Endothelial cell of umbilical vein (primary cell): ENCODE measurements around the gene SLC9A9. TPM values are rescaled to one million over a fixed set of nuclear protein-coding genes. Genes with fewer than 3 reads are reported as not detected.

ENCODE experiments used
- BruUV-seq: library from RNA; stranded (reverse); fragments of 400-500 nt; replicated peaks from 2 replicates; lab custom pipeline; 2021; lab: Mats Ljungman, UMichigan
- CTCF ChIA-PET: fragments of 300-600, 350-600 bp; sonication (Branson Sonifier 250); formaldehyde crosslinking; loops from one replicate; lab custom pipeline; 2021; ENCODE audit warnings: antibody characterized with exemption, inconsistent platforms; lab: Charles Lee
- POLR2A ChIA-PET: fragments of 300-600, 350-600 bp; sonication (Branson Sonifier 250); formaldehyde crosslinking; loops from one replicate; lab custom pipeline; 2021; ENCODE audit warnings: antibody characterized with exemption, inconsistent platforms; lab: Charles Lee
- DNase-seq: peaks from one replicate; pipeline ENCODE4 v3.0.0-alpha.2; 2011; ENCODE audit warnings: low read depth, low spot score
- FAIRE-seq: peaks from 2 replicates; lab custom pipeline; 2011; peaks lifted over from hg19 to GRCh38; lab: Jason Lieb, UNC
- H2AFZ ChIP-seq: 2 replicates; pipeline ENCODE4 v1.6.0; 2012; ENCODE audit warnings: low read depth, low read length, control low read depth, inconsistent platforms
- H3K27ac ChIP-seq: 2 replicates; pipeline ENCODE4 v1.5.1; 2011; ENCODE audit warnings: low read depth, mild to moderate bottlenecking, control low read depth, low read length, moderate library complexity; ENCODE audit not compliant: insufficient read depth
- H3K27me3 ChIP-seq, 2 experiments: 2 replicates each; pipeline versions ENCODE4 v1.6.0 to v1.6.1; 2011; ENCODE audit warnings: low read length in 2 of 2, mixed read lengths in 1 of 2; ENCODE audit not compliant: control insufficient read depth in 2 of 2, insufficient read depth in 2 of 2
- H3K36me3 ChIP-seq, 2 experiments: 2 replicates in 1 of 2; 3 replicates in 1 of 2; pipeline ENCODE4 v1.5.1; 2011; ENCODE audit warnings: low read length in 2 of 2, mild to moderate bottlenecking in 1 of 2, moderate library complexity in 1 of 2; ENCODE audit not compliant: control insufficient read depth in 2 of 2, insufficient read depth in 2 of 2; ENCODE audit errors: extremely low read depth in 1 of 2
- H3K4me1 ChIP-seq: 3 replicates; pipeline ENCODE4 v1.5.1; 2011; ENCODE audit warnings: mild to moderate bottlenecking, low read length; ENCODE audit not compliant: control insufficient read depth, insufficient read depth; ENCODE audit errors: extremely low read depth
- H3K4me2 ChIP-seq: 2 replicates; pipeline ENCODE4 v1.6.1; 2011; ENCODE audit warnings: low read length, control low read depth, mixed read lengths; ENCODE audit not compliant: insufficient read depth
- H3K4me3 ChIP-seq, 3 experiments: fragments of 200-600 bp in 1 of 3; sonication (generic), shearing (Covaris generic) in 1 of 3; replicated peaks in 1 of 3; 2 replicates each; pipeline ENCODE4 v1.5.1; 2011 to 2016; ENCODE audit warnings: control low read depth in 3 of 3, low read length in 3 of 3, mild to moderate bottlenecking in 2 of 3, inconsistent platforms in 1 of 3, low read depth in 1 of 3, moderate library complexity in 1 of 3; ENCODE audit not compliant: insufficient read depth in 1 of 3
- H3K79me2 ChIP-seq: 2 replicates; pipeline ENCODE4 v1.6.0; 2012; ENCODE audit warnings: low read length, inconsistent platforms; ENCODE audit not compliant: control insufficient read depth, insufficient read depth
- H3K9ac ChIP-seq: replicated peaks from 2 replicates; pipeline ENCODE3; 2011; ENCODE audit warnings: low read length, control low read depth; ENCODE audit not compliant: insufficient read depth; ENCODE audit errors: extremely low read depth
- H3K9me1 ChIP-seq: replicated peaks from 3 replicates; pipeline ENCODE4 v1.6.0; 2011; ENCODE audit warnings: mild to moderate bottlenecking, low read length; ENCODE audit not compliant: control insufficient read depth, insufficient read depth; ENCODE audit errors: extremely low read depth
- H3K9me3 ChIP-seq: replicated peaks from 2 replicates; pipeline ENCODE4 v1.5.1; 2012; ENCODE audit warnings: low read length, inconsistent platforms; ENCODE audit not compliant: control insufficient read depth, insufficient read depth
- H4K20me1 ChIP-seq: replicated peaks from 2 replicates; pipeline ENCODE3; 2011; ENCODE audit warnings: mild to moderate bottlenecking, low read length; ENCODE audit not compliant: control insufficient read depth, insufficient read depth; ENCODE audit errors: extremely low read depth
- EZH2 ChIP-seq: IDR thresholded peaks from 2 replicates; pipeline ENCODE4 v1.6.1; 2012; ENCODE audit warnings: borderline replicate concordance, low read depth, mild to moderate bottlenecking, moderate library complexity, low read length, inconsistent platforms; ENCODE audit not compliant: severe bottlenecking
- FOS ChIP-seq: IDR thresholded peaks from 2 replicates; pipeline ENCODE4 v1.6.1; 2011; ENCODE audit warnings: mild to moderate bottlenecking, low read length, moderate library complexity, borderline replicate concordance; ENCODE audit not compliant: insufficient read depth
- GATA2 ChIP-seq: IDR thresholded peaks from 2 replicates; pipeline ENCODE4 v1.7.0; 2011; ENCODE audit warnings: low read depth, mild to moderate bottlenecking, moderate library complexity, mixed read lengths, low read length; ENCODE audit not compliant: insufficient read length, insufficient read depth
- JUN ChIP-seq: IDR thresholded peaks from 2 replicates; pipeline ENCODE4 v1.6.1; 2011; ENCODE audit warnings: borderline replicate concordance, low read depth; ENCODE audit not compliant: insufficient read length, insufficient read depth
- MYC ChIP-seq: IDR thresholded peaks from one replicate; pipeline ENCODE4 v1.6.1; 2011; ENCODE audit warnings: mild to moderate bottlenecking, low read depth, low read length
- POLR2A ChIP-seq: IDR thresholded peaks from 2 replicates; pipeline ENCODE4 v1.6.1; 2012; ENCODE audit warnings: low read depth, mild to moderate bottlenecking, control low read depth, low read length
- dilution Hi-C: fragments of 300-500 bp; cut with MboI; formaldehyde crosslinking; loops from one replicate; pipeline ENCODE4 v1.15.0; 2019; ENCODE audit warnings: low sequenced_read_pairs; ENCODE audit not compliant: extremely low pct_ligation_motif_present
- intact Hi-C: fragments of 100-400 bp; cut with micrococcal nuclease; formaldehyde crosslinking; loops from one replicate; pipeline ENCODE4 v1.10.0; 2022
- polyA plus RNA-seq, 4 experiments: library from polyadenylated mRNA; depleted of rRNA in 3 of 4; stranded (reverse) in 3 of 4; unstranded in 1 of 4; fragments of >200 nt; gene quantifications; 2 replicates each; pipeline versions ENCODE4 v1.2.1 to v1.2.3, GENCODE V29; 2011 to 2012; ENCODE audit warnings: missing spikeins in 1 of 4
- total RNA-seq: library from RNA; stranded (reverse); gene quantifications from 2 replicates; pipeline ENCODE4 v1.2.3, GENCODE V29; 2021
- TF ChIP-seq, protein P1 (sequence below), 2 donors: IDR thresholded peaks; 1 replicate in 1 of 2; 2 replicates in 1 of 2; pipeline ENCODE4 v1.5.1; 2011; ENCODE audit warnings: low read length in 2 of 2, mild to moderate bottlenecking in 2 of 2, moderate library complexity in 2 of 2, control low read depth in 1 of 2, inconsistent platforms in 1 of 2, low read depth in 1 of 2; ENCODE audit not compliant: insufficient read depth in 1 of 2; ENCODE audit errors: extremely low read depth in 1 of 2

The SLC9A9 gene
- total and polyA plus RNA-seq, 2 donors (not counting 3 experiments of a cell fraction or from before 2014, with no cell fraction given): 1.5 to 1.8 TPM

- H3K27ac ChIP-seq: no peak overlapping the region
- H3K9me3 ChIP-seq: no peaks in the 10 kb centered on the region
- no peak overlapping the region for H2AFZ ChIP-seq
- no peaks in the 10 kb centered on the region for H4K20me1 ChIP-seq
- H3K36me3 ChIP-seq: no peaks in the 10 kb centered on the region
- H3K9ac ChIP-seq: no peak overlapping the region
- no peaks in the 10 kb centered on the region for H3K79me2 ChIP-seq
- dilution Hi-C loops (no loop called here), intact Hi-C loops (no loop called here)
- H3K27me3 ChIP-seq: no peaks in the 10 kb centered on the region
- no peaks in the 10 kb centered on the region for H3K4me1 ChIP-seq
- DNase-seq (no peak), FAIRE-seq (no peak)
- no peak overlapping the region for H3K4me3 ChIP-seq
- no TSS peak for BruUV-seq
- no peak overlapping the region for H3K4me2 ChIP-seq
- no peaks in the 10 kb centered on the region for H3K9me1 ChIP-seq
- no peak for TF ChIP-seq GATA2
- ChIA-PET CTCF (interaction anchor here (1.6 kb wide), 1 partner anchor 220 kb away, joined by 3 read pairs; no protein-coding TSS in a partner anchor), POLR2A (no interaction called here)
These were observed 458.9 kb downstream of the SLC9A9 start for GRCh38 chr3:143389388-143389787.

- Histone ChIP-seq H2AFZ (no peak overlapping the region), H3K4me3 (no peak overlapping the region), H3K79me2 (no peaks in the 10 kb centered on the region), H3K9me1 (no peaks in the 10 kb centered on the region), H3K36me3 (no peaks in the 10 kb centered on the region), H3K4me1 (no peaks in the 10 kb centered on the region), H3K4me2 (no peak overlapping the region), H3K9ac (no peak overlapping the region), H3K27ac (no peak overlapping the region), H3K27me3 (no peaks in the 10 kb centered on the region), H3K9me3 (no peaks in the 10 kb centered on the region), H4K20me1 (no peaks in the 10 kb centered on the region)
- TF ChIP-seq EZH2 (no peak), MYC (no peak), JUN (no peak), FOS (no peak), GATA2 (no peak), POLR2A (no peak)
- TF ChIP-seq, protein P1, sequence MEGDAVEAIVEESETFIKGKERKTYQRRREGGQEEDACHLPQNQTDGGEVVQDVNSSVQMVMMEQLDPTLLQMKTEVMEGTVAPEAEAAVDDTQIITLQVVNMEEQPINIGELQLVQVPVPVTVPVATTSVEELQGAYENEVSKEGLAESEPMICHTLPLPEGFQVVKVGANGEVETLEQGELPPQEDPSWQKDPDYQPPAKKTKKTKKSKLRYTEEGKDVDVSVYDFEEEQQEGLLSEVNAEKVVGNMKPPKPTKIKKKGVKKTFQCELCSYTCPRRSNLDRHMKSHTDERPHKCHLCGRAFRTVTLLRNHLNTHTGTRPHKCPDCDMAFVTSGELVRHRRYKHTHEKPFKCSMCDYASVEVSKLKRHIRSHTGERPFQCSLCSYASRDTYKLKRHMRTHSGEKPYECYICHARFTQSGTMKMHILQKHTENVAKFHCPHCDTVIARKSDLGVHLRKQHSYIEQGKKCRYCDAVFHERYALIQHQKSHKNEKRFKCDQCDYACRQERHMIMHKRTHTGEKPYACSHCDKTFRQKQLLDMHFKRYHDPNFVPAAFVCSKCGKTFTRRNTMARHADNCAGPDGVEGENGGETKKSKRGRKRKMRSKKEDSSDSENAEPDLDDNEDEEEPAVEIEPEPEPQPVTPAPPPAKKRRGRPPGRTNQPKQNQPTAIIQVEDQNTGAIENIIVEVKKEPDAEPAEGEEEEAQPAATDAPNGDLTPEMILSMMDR (IDR thresholded peaks at IDR 0.05; ENCODE audit: extremely low read depth in 1 of 2, insufficient read depth in 1 of 2, low read depth in 1 of 2, low read length in 2 of 2): no peak
- no TSS peak for BruUV-seq
- dilution Hi-C loops: no loop called here
- no peak for FAIRE-seq
- DNase-seq: no peak
- ChIA-PET CTCF (interaction anchor here (1.4 to 1.5 kb wide), 2 partner anchors 19 to 287 kb away, joined by 3 to 5 read pairs; no protein-coding TSS in a partner anchor), POLR2A (no interaction called here)
- intact Hi-C loops: no loop called here
These were observed 460.8 kb downstream of the SLC9A9 start for GRCh38 chr3:143387425-143387824.
